AG04450 (cell line): ENCODE results near the gene GPR31. TPM values are rescaled to one million over a fixed set of nuclear protein-coding genes. Genes with fewer than 3 reads are reported as not detected.

Experiments used
- CTCF ChIA-PET: fragments of 300-600, 350-600 bp; formaldehyde crosslinking; extraction: SDS; loops from one replicate; lab custom pipeline; 2022; ENCODE audit warnings: antibody characterized with exemption, inconsistent platforms; lab: Charles Lee
- POLR2A ChIA-PET: fragments of 350-600 bp; formaldehyde crosslinking; extraction: SDS; loops from one replicate; lab custom pipeline; 2021; ENCODE audit warnings: antibody characterized with exemption, inconsistent platforms; lab: Yijun Ruan, JAX
- DNase-seq: peaks from one replicate; pipeline ENCODE4 v3.0.0-alpha.2; 2011; ENCODE audit warnings: low read depth, low spot score
- H3K27ac ChIP-seq: one replicate; pipeline ENCODE4 v1.5.1; 2012; ENCODE audit warnings: low read depth, low read length, control low read depth
- H3K27me3 ChIP-seq: one replicate; pipeline ENCODE4 v1.6.0; 2012; ENCODE audit warnings: low read length; ENCODE audit not compliant: control insufficient read depth, insufficient read depth
- H3K4me3 ChIP-seq: 2 replicates; pipeline ENCODE4 v1.5.1; 2011; ENCODE audit warnings: mild to moderate bottlenecking, low read depth, low read length, control low read depth
- H3K9me3 ChIP-seq: 2 replicates; pipeline ENCODE4 v1.5.1; 2012; ENCODE audit warnings: low read length; ENCODE audit not compliant: control insufficient read depth, insufficient read depth
- polyA plus RNA-seq: library from polyadenylated mRNA; depleted of rRNA; stranded (reverse); fragments of >200 nt; gene quantifications from 2 replicates; pipeline ENCODE4 v1.2.3, GENCODE V29; 2011
- TF ChIP-seq, protein P1 (sequence below): IDR thresholded peaks from 2 replicates; pipeline ENCODE4 v1.5.1; 2011; ENCODE audit warnings: low read depth, low read length, control low read depth, inconsistent platforms

GPR31 gene
- polyA plus RNA-seq, 1 experiment: not detected

DNA sequence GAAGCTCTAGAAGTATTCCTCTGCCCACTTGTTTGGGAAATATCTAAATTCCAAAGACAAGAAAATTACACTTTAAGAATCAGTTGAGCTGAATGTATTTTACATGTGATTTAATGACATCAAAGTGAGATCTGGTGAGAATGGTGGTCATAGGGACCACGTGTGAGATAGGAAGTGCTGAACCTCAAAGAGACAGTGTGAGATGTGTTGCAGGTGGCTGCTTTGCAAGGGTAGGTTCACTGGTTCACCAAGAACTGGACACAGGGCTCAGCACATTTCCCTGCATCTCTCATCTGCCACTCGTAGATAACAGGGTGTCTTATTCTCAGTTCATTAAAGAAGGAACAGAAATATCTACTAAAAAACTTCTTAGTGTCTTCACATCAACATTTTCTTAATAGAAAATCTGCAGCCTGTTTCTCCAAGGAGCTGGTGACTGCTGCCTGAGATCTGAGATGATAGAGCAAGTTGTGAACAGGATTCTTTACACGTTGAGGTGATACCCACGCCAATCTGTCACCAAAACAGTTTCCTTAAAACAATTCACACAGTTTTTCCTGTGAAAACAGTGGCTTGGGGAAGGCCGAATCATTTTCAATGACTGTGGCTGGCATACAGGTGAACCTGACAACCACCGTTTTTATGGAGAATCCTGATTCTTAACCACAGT lies 27.6 kb downstream of the GPR31 start:
- POLR2A ChIA-PET: no interaction called here
- CTCF ChIA-PET: no interaction called here
- peaks cover 19% of the 10 kb centered on the region for H3K9me3 ChIP-seq

DNA sequence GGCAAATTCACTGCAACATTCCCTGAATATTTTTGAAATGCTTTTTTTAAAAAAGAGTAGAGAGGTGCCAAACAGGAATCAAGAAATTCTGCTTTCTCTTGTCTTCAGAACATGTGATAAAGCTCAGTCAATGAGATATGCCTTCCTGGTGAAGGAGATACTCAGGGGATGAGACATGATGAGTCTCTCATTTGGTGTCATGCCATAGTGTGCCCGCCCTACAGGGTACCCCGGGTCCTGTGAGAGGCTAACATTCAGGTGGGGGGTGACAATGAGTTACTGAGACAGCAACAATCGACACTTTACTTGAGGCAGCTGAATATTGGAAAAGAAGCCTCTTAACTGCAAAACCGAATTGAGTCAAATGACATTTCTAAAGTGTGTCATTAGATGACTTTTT lies 28.2 kb downstream of the GPR31 start:
- no peak overlapping the region for H3K27ac ChIP-seq
- DNase-seq: no peak
- no peaks in the 10 kb centered on the region for H3K27me3 ChIP-seq
- peaks cover 14% of the 10 kb centered on the region for H3K9me3 ChIP-seq
- TF ChIP-seq, protein P1, sequence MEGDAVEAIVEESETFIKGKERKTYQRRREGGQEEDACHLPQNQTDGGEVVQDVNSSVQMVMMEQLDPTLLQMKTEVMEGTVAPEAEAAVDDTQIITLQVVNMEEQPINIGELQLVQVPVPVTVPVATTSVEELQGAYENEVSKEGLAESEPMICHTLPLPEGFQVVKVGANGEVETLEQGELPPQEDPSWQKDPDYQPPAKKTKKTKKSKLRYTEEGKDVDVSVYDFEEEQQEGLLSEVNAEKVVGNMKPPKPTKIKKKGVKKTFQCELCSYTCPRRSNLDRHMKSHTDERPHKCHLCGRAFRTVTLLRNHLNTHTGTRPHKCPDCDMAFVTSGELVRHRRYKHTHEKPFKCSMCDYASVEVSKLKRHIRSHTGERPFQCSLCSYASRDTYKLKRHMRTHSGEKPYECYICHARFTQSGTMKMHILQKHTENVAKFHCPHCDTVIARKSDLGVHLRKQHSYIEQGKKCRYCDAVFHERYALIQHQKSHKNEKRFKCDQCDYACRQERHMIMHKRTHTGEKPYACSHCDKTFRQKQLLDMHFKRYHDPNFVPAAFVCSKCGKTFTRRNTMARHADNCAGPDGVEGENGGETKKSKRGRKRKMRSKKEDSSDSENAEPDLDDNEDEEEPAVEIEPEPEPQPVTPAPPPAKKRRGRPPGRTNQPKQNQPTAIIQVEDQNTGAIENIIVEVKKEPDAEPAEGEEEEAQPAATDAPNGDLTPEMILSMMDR: no peak
- ChIA-PET CTCF (no interaction called here), POLR2A (no interaction called here)
- H3K4me3 ChIP-seq: no peak overlapping the region

More for the DNA sequence above, 27.6 kb downstream of the GPR31 start:
- Histone ChIP-seq H3K4me3 (no peak overlapping the region), H3K27ac (no peak overlapping the region), H3K27me3 (no peaks in the 10 kb centered on the region)
- DNase-seq: no peak
- TF ChIP-seq, protein P1: no peak

DNA sequence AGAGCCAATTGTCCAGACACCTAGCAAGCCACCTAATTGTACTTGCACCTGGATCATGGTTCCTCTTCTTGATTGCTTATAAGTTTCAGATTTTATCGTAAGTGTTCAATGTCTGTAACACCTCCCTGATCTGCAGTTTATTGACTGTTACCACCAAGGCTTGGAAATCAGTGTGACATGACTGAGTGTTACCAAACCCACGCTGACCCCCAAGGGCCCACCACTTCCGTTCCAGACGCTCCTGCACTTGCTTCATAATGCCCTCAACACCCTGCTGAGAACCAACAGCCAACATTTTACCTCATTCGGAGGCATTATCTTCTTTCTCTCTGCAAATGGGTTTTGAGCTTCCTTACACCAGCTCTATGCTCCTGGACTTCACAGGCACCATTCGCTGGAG lies 28.6 kb downstream of the GPR31 start:
- no peak overlapping the region for H3K4me3 ChIP-seq
- no peaks in the 10 kb centered on the region for H3K27me3 ChIP-seq
- TF ChIP-seq, protein P1: no peak
- DNase-seq: no peak
- ChIA-PET CTCF (no interaction called here), POLR2A (no interaction called here)
- peaks cover 12% of the 10 kb centered on the region; the same call in 1 of the 2 replicates for H3K9me3 ChIP-seq
- no peak overlapping the region for H3K27ac ChIP-seq

DNA sequence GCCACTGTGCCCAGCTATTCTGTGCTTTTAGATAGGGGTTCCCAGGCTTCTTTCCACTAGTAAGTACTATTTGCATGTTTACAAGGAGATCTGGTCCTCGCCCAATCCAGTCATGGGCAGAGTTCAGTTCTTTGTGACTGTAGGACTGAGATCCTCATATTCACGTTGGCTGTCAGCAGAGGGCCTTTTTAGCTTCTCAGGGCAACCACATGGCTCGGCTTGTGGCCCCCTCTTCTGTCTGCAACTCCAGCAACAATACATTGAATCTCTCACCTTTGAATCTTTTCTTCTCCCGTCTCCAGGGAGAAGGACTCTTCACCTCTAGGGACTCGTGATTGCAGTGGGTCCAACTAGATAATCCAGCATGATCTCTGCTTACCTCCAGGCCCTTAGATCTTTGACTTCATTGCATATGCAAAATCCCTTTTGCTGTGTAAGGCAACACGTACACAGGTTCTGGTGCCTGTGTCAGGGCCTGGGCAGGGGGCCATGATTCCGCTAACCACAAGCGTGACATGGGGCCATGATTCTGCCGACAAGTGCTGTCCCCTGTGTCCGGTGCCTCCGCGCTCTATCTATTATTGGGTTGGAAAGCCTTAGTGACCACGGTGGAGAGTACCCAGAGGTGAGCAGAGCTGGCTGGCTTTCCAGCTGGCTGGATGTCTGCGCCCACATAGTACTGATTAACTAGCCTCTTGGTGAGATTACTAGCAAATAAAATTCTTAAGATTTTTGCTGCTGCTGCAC lies 29.8 kb downstream of the GPR31 start:
- DNase-seq: no peak
- TF ChIP-seq, protein P1: no peak
- ChIA-PET POLR2A (no interaction called here), CTCF (no interaction called here)
- H3K27me3 ChIP-seq: no peaks in the 10 kb centered on the region
- no peak overlapping the region for H3K27ac ChIP-seq
- H3K9me3 ChIP-seq: peaks cover 12% of the 10 kb centered on the region; the same call in 1 of the 2 replicates
- no peak overlapping the region for H3K4me3 ChIP-seq

DNA sequence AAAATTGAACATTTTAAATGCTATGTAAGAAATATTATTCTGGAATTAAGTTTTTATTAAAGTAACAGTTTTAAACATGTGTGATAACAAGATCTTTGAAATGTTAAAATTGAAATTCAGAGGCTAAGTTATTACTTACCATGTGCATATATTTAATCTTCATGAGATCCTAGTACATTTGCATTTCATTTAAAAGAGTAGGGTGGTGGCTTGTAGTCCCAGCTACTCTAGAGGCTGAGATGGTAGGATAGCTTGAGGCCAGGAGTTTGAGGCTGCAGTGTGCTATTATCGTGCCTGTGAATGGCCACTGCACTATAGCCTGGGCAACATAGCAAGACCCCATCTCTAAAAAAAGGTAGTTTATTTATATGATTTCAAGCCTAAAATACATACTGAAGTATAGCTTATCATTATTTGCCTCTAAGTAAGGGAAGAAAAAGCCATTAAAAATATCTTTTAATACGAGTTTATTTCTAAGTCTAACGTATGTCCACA lies 31.9 kb downstream of the GPR31 start:
- H3K27ac ChIP-seq: no peak overlapping the region
- no peak overlapping the region for H3K4me3 ChIP-seq
- CTCF ChIA-PET: no interaction called here
- POLR2A ChIA-PET: no interaction called here
- no peaks in the 10 kb centered on the region for H3K27me3 ChIP-seq
- DNase-seq: no peak
- H3K9me3 ChIP-seq: peaks cover 10% of the 10 kb centered on the region
- TF ChIP-seq, protein P1: no peak
